GM23248 (cell line): ENCODE measurements around the gene TAF3. TPM values are rescaled to one million over a fixed set of nuclear protein-coding genes. Genes with fewer than 3 reads are reported as not detected.

Source experiments
- DNase-seq: peaks from one replicate; pipeline ENCODE4 v3.0.0-alpha.2; 2015
- H2AFZ ChIP-seq: fragments of 200-600 bp; sonication (generic); 2 replicates; pipeline ENCODE4 v1.6.1; 2016; ENCODE audit warnings: antibody characterized with exemption
- H3F3A ChIP-seq: fragments of 200-600 bp; sonication (generic); 2 replicates; pipeline ENCODE4 v1.6.1; 2016; ENCODE audit warnings: mild to moderate bottlenecking, antibody characterized with exemption, mixed run types; ENCODE audit not compliant: insufficient read depth
- H3K27ac ChIP-seq: fragments of 200-600 bp; sonication (generic); 2 replicates; pipeline ENCODE4 v1.5.1; 2016; ENCODE audit warnings: mild to moderate bottlenecking
- H3K27me3 ChIP-seq: fragments of 200-600 bp; sonication (generic); replicated peaks from 2 replicates; pipeline ENCODE4 v1.6.1; 2016; ENCODE audit warnings: mild to moderate bottlenecking; ENCODE audit not compliant: insufficient read depth
- H3K36me3 ChIP-seq: fragments of 200-600 bp; sonication (generic); 2 replicates; pipeline ENCODE4 v1.6.1; 2016; ENCODE audit warnings: low read depth, mild to moderate bottlenecking
- H3K4me1 ChIP-seq: fragments of 200-600 bp; sonication (generic); 2 replicates; pipeline ENCODE4 v1.6.1; 2016; ENCODE audit warnings: mild to moderate bottlenecking; ENCODE audit not compliant: insufficient read depth
- H3K4me2 ChIP-seq: fragments of 200-600 bp; sonication (generic); one replicate; pipeline ENCODE4 v1.6.1; 2016; ENCODE audit warnings: mild to moderate bottlenecking; ENCODE audit not compliant: unreplicated experiment
- H3K4me3 ChIP-seq: fragments of 200-600 bp; sonication (generic); 2 replicates; pipeline ENCODE4 v1.5.1; 2016; ENCODE audit warnings: mild to moderate bottlenecking
- H3K79me2 ChIP-seq: fragments of 200-600 bp; sonication (generic); 2 replicates; pipeline ENCODE4 v1.6.1; 2016; ENCODE audit warnings: mild to moderate bottlenecking; ENCODE audit not compliant: insufficient read depth
- H3K9ac ChIP-seq: fragments of 200-600 bp; sonication (generic); 2 replicates; pipeline ENCODE4 v1.6.1; 2016; ENCODE audit warnings: mild to moderate bottlenecking
- H3K9me2 ChIP-seq: fragments of 200-600 bp; sonication (generic); 2 replicates; pipeline ENCODE4 v1.6.1; 2016; ENCODE audit warnings: mixed run types, mild to moderate bottlenecking, moderate library complexity; ENCODE audit not compliant: insufficient read depth
- H3K9me3 ChIP-seq: fragments of 200-600 bp; sonication (generic); one replicate; pipeline ENCODE4 v1.6.1; 2017; ENCODE audit warnings: low read depth
- H4K20me1 ChIP-seq: fragments of 200-600 bp; sonication (generic); 2 replicates; pipeline ENCODE4 v1.6.0; 2016; ENCODE audit not compliant: insufficient read depth
- EZH2 ChIP-seq: fragments of 200-600 bp; sonication (generic); IDR thresholded peaks from 2 replicates; pipeline ENCODE4 v1.6.1; 2018; ENCODE audit warnings: antibody characterized with exemption, mild to moderate bottlenecking; ENCODE audit not compliant: insufficient read depth, poor library complexity, severe bottlenecking
- EZH2phosphoT487 ChIP-seq: fragments of 200-600 bp; sonication (generic); IDR thresholded peaks from 2 replicates; pipeline ENCODE4 v1.6.1; 2018; ENCODE audit warnings: antibody characterized with exemption, moderate library complexity, mild to moderate bottlenecking, low read depth; ENCODE audit not compliant: insufficient read depth
- WGBS, 2 experiments: methylation state at CpG; one replicate each; pipeline ENCODE4 v1.1.6; 2015 to 2017; ENCODE audit warnings: low lambda C conversion rate in 2 of 2, low coverage in 1 of 2; ENCODE audit errors: missing lambda C conversion rate in 2 of 2; 5-methylcytosine and 5-hydroxymethylcytosine counted together
- in situ Hi-C: fragments of 300-500 bp; cut with MboI; formaldehyde crosslinking; loops from 2 replicates; pipeline ENCODE4 v1.15.0; 2020
- polyA plus RNA-seq: library from polyadenylated mRNA; unstranded; fragments of >200 nt; fragmentation: Nextera tagmentation; extraction: Ambion mirVana; gene quantifications from 2 replicates; pipeline ENCODE4 v1.2.1, GENCODE V29; 2016
- total RNA-seq: library from RNA; depleted of rRNA; stranded (reverse); fragments of >200 nt; shearing (Covaris generic); gene quantifications from 2 replicates; pipeline ENCODE4 v1.2.3, GENCODE V29; 2014

The TAF3 gene
- total and polyA plus RNA-seq, 2 experiments from 2014 or later: 1.7 to 5.5 TPM

GRCh38 chr10:7789390-7789789 lies 28.9 kb upstream of the TAF3 start:
- H3K27ac ChIP-seq: 0 out of 2 replicates have a peak overlapping the region, but pooled peaks have one; percentile 38
- no peak overlapping the region for H2AFZ ChIP-seq
- H3F3A ChIP-seq: 0 out of 2 replicates have a peak, but pooled peaks cover 11% of the 10 kb centered on the region
- no peaks in the 10 kb centered on the region for H3K27me3 ChIP-seq
- H3K9me3 ChIP-seq: no peaks in the 10 kb centered on the region
- peak overlapping the region; percentile 99 for H3K4me2 ChIP-seq
- H3K9ac ChIP-seq: peak overlapping the region; percentile 94
- peaks cover 15% of the 10 kb centered on the region for H4K20me1 ChIP-seq
- WGBS, 2 experiments: 31 to 34% methylated on average over 3 of the region's 3 CpGs
- H3K4me3 ChIP-seq: peak overlapping the region; percentile 83
- H3K79me2 ChIP-seq: peaks cover 99% of the 10 kb centered on the region
- DNase-seq: peak; percentile 56
- in situ Hi-C loops: no loop called here
- H3K36me3 ChIP-seq: no peaks in the 10 kb centered on the region
- peaks cover 48% of the 10 kb centered on the region for H3K4me1 ChIP-seq
- TF ChIP-seq EZH2phosphoT487 (no peak), EZH2 (no peak)
- no peaks in the 10 kb centered on the region for H3K9me2 ChIP-seq

- peaks cover 23% of the 10 kb centered on the region for H3F3A ChIP-seq
- H3K79me2 ChIP-seq: peaks cover 97% of the 10 kb centered on the region
- H3K9ac ChIP-seq: no peak overlapping the region
- H2AFZ ChIP-seq: no peak overlapping the region
- TF ChIP-seq EZH2phosphoT487: no peak
- no peak for TF ChIP-seq EZH2
- in situ Hi-C loops: no loop called here
- no peak overlapping the region for H3K27ac ChIP-seq
- peaks cover 3% of the 10 kb centered on the region; the same call in 1 of the 2 replicates for H3K36me3 ChIP-seq
- no peaks in the 10 kb centered on the region for H3K27me3 ChIP-seq
- no peaks in the 10 kb centered on the region for H3K9me2 ChIP-seq
- WGBS, 2 experiments: 93 to 94% methylated on average over 1 of the region's 1 CpG
- no peak for DNase-seq
- no peak overlapping the region for H3K4me3 ChIP-seq
- peaks cover 60% of the 10 kb centered on the region for H3K4me1 ChIP-seq
- peaks cover 15% of the 10 kb centered on the region for H4K20me1 ChIP-seq
- H3K4me2 ChIP-seq: no peak overlapping the region
- H3K9me3 ChIP-seq: no peaks in the 10 kb centered on the region
Observed at GRCh38 chr10:7792541-7792940, 25.8 kb upstream of the TAF3 start.

- TF ChIP-seq EZH2: no peak
- TF ChIP-seq EZH2phosphoT487: no peak
- Histone ChIP-seq H3K36me3 (peaks cover 11% of the 10 kb centered on the region), H4K20me1 (peaks cover 15% of the 10 kb centered on the region), H3K4me2 (no peak overlapping the region), H2AFZ (no peak overlapping the region), H3K27me3 (no peaks in the 10 kb centered on the region), H3K4me1 (peaks cover 62% of the 10 kb centered on the region), H3K9me3 (no peaks in the 10 kb centered on the region), H3K4me3 (no peak overlapping the region), H3K9ac (no peak overlapping the region), H3K27ac (no peak overlapping the region), H3F3A (peaks cover 42% of the 10 kb centered on the region), H3K9me2 (no peaks in the 10 kb centered on the region), H3K79me2 (peaks cover 90% of the 10 kb centered on the region)
- 93 to 97% methylated on average over 4 of the region's 4 CpGs for WGBS, 2 experiments
- in situ Hi-C loops: no loop called here
- DNase-seq: peak; percentile 18
Observed at GRCh38 chr10:7794251-7795026, 23.9 kb upstream of the TAF3 start.

- Histone ChIP-seq H3K9me3 (no peaks in the 10 kb centered on the region), H3K4me1 (peaks cover 55% of the 10 kb centered on the region), H3F3A (peaks cover 47% of the 10 kb centered on the region), H2AFZ (no peak overlapping the region), H4K20me1 (peaks cover 7% of the 10 kb centered on the region), H3K27me3 (no peaks in the 10 kb centered on the region), H3K9me2 (no peaks in the 10 kb centered on the region), H3K36me3 (peaks cover 18% of the 10 kb centered on the region), H3K4me3 (no peak overlapping the region), H3K4me2 (no peak overlapping the region), H3K79me2 (peaks cover 87% of the 10 kb centered on the region), H3K9ac (no peak overlapping the region), H3K27ac (no peak overlapping the region)
- in situ Hi-C loops: no loop called here
- no peak for DNase-seq
- no peak for TF ChIP-seq EZH2phosphoT487
- no peak for TF ChIP-seq EZH2
- WGBS, 2 experiments: 88 to 91% methylated on average over 4 of the region's 4 CpGs
Observed at GRCh38 chr10:7795605-7796004, 22.7 kb upstream of the TAF3 start.
